Activated naive CD4-positive, alpha-beta T cell treated with anti-CD3 and anti-CD28 coated beads, Interleukin-2, amount 50 U/mL, for 24 hours (primary cell): ENCODE measurements around the gene TOR1B.
"Not testable (repeated sequence)": the region's sequence is repeated elsewhere in the genome, so short reads cannot be mapped to it uniquely, and the experiment has no call there.

Experiments used
- H3K27ac Mint-ChIP-seq: one replicate; pipeline ENCODE4 v1.8.0; 2021; ENCODE audit warnings: mild to moderate bottlenecking, mixed read lengths
- H3K27me3 Mint-ChIP-seq: one replicate; pipeline ENCODE4 v1.8.0; 2021; ENCODE audit warnings: mixed read lengths
- H3K36me3 Mint-ChIP-seq: one replicate; pipeline ENCODE4 v1.8.0; 2021; ENCODE audit warnings: mixed read lengths
- H3K4me1 Mint-ChIP-seq: one replicate; pipeline ENCODE4 v1.8.0; 2021; ENCODE audit warnings: mixed read lengths
- H3K4me3 Mint-ChIP-seq: one replicate; pipeline ENCODE4 v1.8.0; 2021; ENCODE audit warnings: mild to moderate bottlenecking, mixed read lengths
- H3K9me3 Mint-ChIP-seq: one replicate; pipeline ENCODE4 v1.8.0; 2021; ENCODE audit warnings: mixed read lengths

Gene TOR1B

GRCh38 chr9:129770741-129771140 is 32.2 kb upstream of the TOR1B start:
- no peak overlapping the region for H3K27ac Mint-ChIP-seq
- H3K9me3 Mint-ChIP-seq, result no peaks in the 10 kb centered on the region
- no peaks in the 10 kb centered on the region for H3K36me3 Mint-ChIP-seq
- no peak overlapping the region for H3K4me3 Mint-ChIP-seq
- no peaks in the 10 kb centered on the region for H3K27me3 Mint-ChIP-seq
- no peaks in the 10 kb centered on the region for H3K4me1 Mint-ChIP-seq

GRCh38 chr9:129773262-129774048 is 29.5 kb upstream of the TOR1B start:
- no peaks in the 10 kb centered on the region for H3K36me3 Mint-ChIP-seq

GRCh38 chr9:129774791-129775447 is 28.1 kb upstream of the TOR1B start:
- H3K27ac Mint-ChIP-seq, result no peak overlapping the region
- H3K4me3 Mint-ChIP-seq, result no peak overlapping the region
- no peaks in the 10 kb centered on the region for H3K27me3 Mint-ChIP-seq
- H3K36me3 Mint-ChIP-seq, result no peaks in the 10 kb centered on the region
- H3K9me3 Mint-ChIP-seq, result no peaks in the 10 kb centered on the region
- peaks cover 9% of the 10 kb centered on the region for H3K4me1 Mint-ChIP-seq

More at GRCh38 chr9:129773262-129774048, 29.5 kb upstream of the TOR1B start:
- Mint-ChIP-seq H3K4me3 (no peak overlapping the region), H3K9me3 (no peaks in the 10 kb centered on the region), H3K27me3 (no peaks in the 10 kb centered on the region), H3K4me1 (peaks cover 9% of the 10 kb centered on the region), H3K27ac (peak overlapping the region; percentile 26)

- Mint-ChIP-seq H3K4me3 (no peak overlapping the region), H3K9me3 (no peaks in the 10 kb centered on the region), H3K4me1 (peaks cover 9% of the 10 kb centered on the region), H3K36me3 (no peaks in the 10 kb centered on the region), H3K27me3 (no peaks in the 10 kb centered on the region), H3K27ac (no peak overlapping the region)
Measured at GRCh38 chr9:129775448-129775798, 27.6 kb upstream of the TOR1B start.

GRCh38 chr9:129776096-129776495 is 26.9 kb upstream of the TOR1B start:
- H3K9me3 Mint-ChIP-seq, H3K36me3 Mint-ChIP-seq, H3K4me3 Mint-ChIP-seq, H3K27ac Mint-ChIP-seq, H3K4me1 Mint-ChIP-seq, H3K27me3 Mint-ChIP-seq: not testable (repeated sequence)

GRCh38 chr9:129776566-129776937 is 26.4 kb upstream of the TOR1B start:
- Mint-ChIP-seq H3K27me3 (no peaks in the 10 kb centered on the region), H3K4me3 (no peak overlapping the region), H3K9me3 (no peaks in the 10 kb centered on the region), H3K36me3 (no peaks in the 10 kb centered on the region), H3K27ac (no peak overlapping the region), H3K4me1 (peaks cover 9% of the 10 kb centered on the region)

- Mint-ChIP-seq H3K4me3 (peak overlapping the region; percentile 23), H3K9me3 (no peaks in the 10 kb centered on the region), H3K27ac (no peak overlapping the region), H3K36me3 (no peaks in the 10 kb centered on the region), H3K4me1 (peaks cover 9% of the 10 kb centered on the region), H3K27me3 (no peaks in the 10 kb centered on the region)
Measured at GRCh38 chr9:129776938-129777768, 25.8 kb upstream of the TOR1B start.

GRCh38 chr9:129777769-129778130 is 25.2 kb upstream of the TOR1B start:
- Mint-ChIP-seq H3K9me3 (no peaks in the 10 kb centered on the region), H3K27ac (no peak overlapping the region), H3K27me3 (no peaks in the 10 kb centered on the region), H3K36me3 (no peaks in the 10 kb centered on the region), H3K4me3 (no peak overlapping the region), H3K4me1 (peaks cover 9% of the 10 kb centered on the region)

GRCh38 chr9:129778469-129778868 is 24.5 kb upstream of the TOR1B start:
- Mint-ChIP-seq H3K27ac (no peak overlapping the region), H3K36me3 (no peaks in the 10 kb centered on the region), H3K4me1 (peaks cover 9% of the 10 kb centered on the region)

GRCh38 chr9:129779560-129780190 is 23.3 kb upstream of the TOR1B start:
- Mint-ChIP-seq H3K36me3 (no peaks in the 10 kb centered on the region), H3K27me3 (no peaks in the 10 kb centered on the region), H3K4me3 (no peak overlapping the region), H3K27ac (no peak overlapping the region), H3K4me1 (peaks cover 14% of the 10 kb centered on the region), H3K9me3 (no peaks in the 10 kb centered on the region)

More at GRCh38 chr9:129778469-129778868, 24.5 kb upstream of the TOR1B start:
- Mint-ChIP-seq H3K27me3 (no peaks in the 10 kb centered on the region), H3K9me3 (no peaks in the 10 kb centered on the region), H3K4me3 (no peak overlapping the region)

- Mint-ChIP-seq H3K4me3 (no peak overlapping the region), H3K27ac (no peak overlapping the region), H3K4me1 (peaks cover 14% of the 10 kb centered on the region), H3K27me3 (no peaks in the 10 kb centered on the region), H3K9me3 (no peaks in the 10 kb centered on the region), H3K36me3 (no peaks in the 10 kb centered on the region)
Measured at GRCh38 chr9:129781131-129781530, 21.9 kb upstream of the TOR1B start.

- H3K9me3 Mint-ChIP-seq, result no peaks in the 10 kb centered on the region
- no peaks in the 10 kb centered on the region for H3K36me3 Mint-ChIP-seq
- H3K4me3 Mint-ChIP-seq, result no peak overlapping the region
- H3K27ac Mint-ChIP-seq, result no peak overlapping the region
- H3K27me3 Mint-ChIP-seq, result no peaks in the 10 kb centered on the region
- peaks cover 13% of the 10 kb centered on the region for H3K4me1 Mint-ChIP-seq
Measured at GRCh38 chr9:129781981-129782380, 21.0 kb upstream of the TOR1B start.

- H3K27ac Mint-ChIP-seq, result no peak overlapping the region
Measured at GRCh38 chr9:129783516-129784361, 19.2 kb upstream of the TOR1B start.

GRCh38 chr9:129784970-129785369 is 18.0 kb upstream of the TOR1B start:
- not testable (repeated sequence) for H3K27ac Mint-ChIP-seq, H3K4me1 Mint-ChIP-seq, H3K4me3 Mint-ChIP-seq, H3K27me3 Mint-ChIP-seq, H3K36me3 Mint-ChIP-seq, H3K9me3 Mint-ChIP-seq

More at GRCh38 chr9:129783516-129784361, 19.2 kb upstream of the TOR1B start:
- Mint-ChIP-seq H3K9me3 (no peaks in the 10 kb centered on the region), H3K27me3 (no peaks in the 10 kb centered on the region), H3K36me3 (no peaks in the 10 kb centered on the region), H3K4me1 (peaks cover 5% of the 10 kb centered on the region), H3K4me3 (no peak overlapping the region)

GRCh38 chr9:129785866-129786265 is 17.1 kb upstream of the TOR1B start:
- Mint-ChIP-seq H3K27me3 (no peaks in the 10 kb centered on the region), H3K9me3 (no peaks in the 10 kb centered on the region), H3K4me1 (peaks cover 10% of the 10 kb centered on the region), H3K36me3 (no peaks in the 10 kb centered on the region), H3K4me3 (no peak overlapping the region), H3K27ac (no peak overlapping the region)
